HG02885 (cell line): Measurements from ENCODE around the gene TNFRSF21.
"Not testable (repeated sequence)": the region's sequence is repeated elsewhere in the genome, so short reads cannot be mapped to it uniquely, and the experiment has no call there.

Experiments
- ATAC-seq: cut with Tn5 transposase; IDR thresholded peaks from one replicate; pipeline ENCODE4 v1.9.1; 2021; ENCODE audit warnings: mild to moderate bottlenecking; ENCODE audit not compliant: unreplicated experiment, poor library complexity

Gene TNFRSF21

GRCh38 chr6:47234266-47234933 is 75.3 kb downstream of the TNFRSF21 start:
- ATAC-seq: no peak

DNA sequence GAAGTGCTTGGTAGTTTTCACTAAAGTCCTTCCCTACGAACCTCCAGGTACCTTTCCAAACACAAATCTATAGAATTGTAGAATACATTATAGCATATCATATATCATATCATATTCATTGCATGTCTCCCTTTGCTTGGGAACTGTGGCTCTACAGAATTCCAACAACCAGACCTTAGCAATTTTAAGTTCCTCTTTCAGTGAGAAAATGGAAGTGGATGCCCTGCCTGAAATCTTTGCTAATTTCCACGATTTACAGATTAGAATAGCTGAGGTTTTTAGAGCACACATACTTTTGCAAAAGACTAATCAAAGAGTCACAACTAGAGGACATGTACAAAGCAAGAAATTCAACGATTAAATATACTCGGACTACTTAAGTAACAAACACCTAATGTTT is 78.6 kb downstream of the TNFRSF21 start:
- no peak for ATAC-seq

DNA sequence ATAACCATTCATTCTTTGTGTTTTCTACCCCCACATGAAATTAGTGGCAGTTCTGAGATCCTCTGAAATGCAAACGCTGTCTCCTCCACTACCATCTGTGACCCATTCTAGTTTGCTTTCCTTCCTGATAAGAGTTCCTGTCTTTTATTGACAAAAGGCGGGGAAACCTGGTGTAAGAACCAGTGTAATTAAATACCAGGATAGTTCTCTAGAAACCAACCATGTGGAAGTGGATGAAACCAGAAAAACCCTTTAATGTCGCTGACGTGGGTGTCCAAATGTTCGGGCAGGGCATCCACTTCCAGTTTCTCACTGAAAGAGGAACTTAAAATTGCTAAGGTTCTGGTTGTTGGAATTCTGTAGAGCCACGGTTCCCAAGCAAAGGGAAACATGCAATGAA is 79.1 kb downstream of the TNFRSF21 start:
- ATAC-seq: no peak

GRCh38 chr6:47229255-47229654 is 80.5 kb downstream of the TNFRSF21 start:
- no peak for ATAC-seq

GRCh38 chr6:47228093-47228492 is 81.6 kb downstream of the TNFRSF21 start:
- ATAC-seq: not testable (repeated sequence)

DNA sequence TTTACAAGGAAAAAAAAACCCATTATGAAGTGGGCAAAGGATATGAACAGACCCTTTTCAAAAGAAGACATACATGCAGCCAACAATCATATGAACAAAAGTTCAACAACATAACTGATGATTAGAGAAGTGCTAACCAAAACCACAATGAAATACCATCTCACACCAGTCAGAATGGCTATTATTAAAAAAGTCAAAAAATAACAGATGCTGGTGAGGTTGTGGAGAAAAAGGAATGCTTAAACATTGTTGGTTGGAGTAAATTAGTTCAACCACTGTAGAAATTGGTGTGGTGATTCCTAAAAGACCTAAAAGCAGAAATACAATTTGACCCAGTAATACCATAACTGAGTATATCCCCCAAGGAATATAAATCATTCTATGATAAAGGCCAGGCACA is 86.5 kb downstream of the TNFRSF21 start:
- ATAC-seq: not testable (repeated sequence)

GRCh38 chr6:47221565-47221964 is 88.1 kb downstream of the TNFRSF21 start:
- no peak for ATAC-seq

- no peak for ATAC-seq
These were observed 100.1 kb downstream of the TNFRSF21 start for GRCh38 chr6:47209632-47210031.

GRCh38 chr6:47207261-47207660 is 102.4 kb downstream of the TNFRSF21 start:
- ATAC-seq: no peak

DNA sequence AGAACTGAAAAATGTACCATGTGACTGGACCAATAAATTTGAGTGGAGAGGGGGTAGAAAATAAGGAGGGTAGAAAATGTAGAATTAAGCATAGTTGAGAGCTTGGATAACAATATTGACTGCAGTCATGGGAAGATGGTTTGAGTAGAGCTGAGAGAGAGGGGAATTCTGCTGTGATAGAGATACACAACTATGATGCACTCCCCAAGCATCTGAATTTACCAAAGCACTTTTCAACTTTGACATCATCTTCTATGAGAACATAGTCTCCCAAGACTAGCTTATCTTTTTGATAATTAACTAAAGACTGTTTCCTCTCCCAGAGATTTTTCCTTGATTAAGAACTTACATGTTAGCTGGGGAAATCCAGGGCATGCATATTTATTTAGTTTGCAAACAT is 103.1 kb downstream of the TNFRSF21 start:
- no peak for ATAC-seq

DNA sequence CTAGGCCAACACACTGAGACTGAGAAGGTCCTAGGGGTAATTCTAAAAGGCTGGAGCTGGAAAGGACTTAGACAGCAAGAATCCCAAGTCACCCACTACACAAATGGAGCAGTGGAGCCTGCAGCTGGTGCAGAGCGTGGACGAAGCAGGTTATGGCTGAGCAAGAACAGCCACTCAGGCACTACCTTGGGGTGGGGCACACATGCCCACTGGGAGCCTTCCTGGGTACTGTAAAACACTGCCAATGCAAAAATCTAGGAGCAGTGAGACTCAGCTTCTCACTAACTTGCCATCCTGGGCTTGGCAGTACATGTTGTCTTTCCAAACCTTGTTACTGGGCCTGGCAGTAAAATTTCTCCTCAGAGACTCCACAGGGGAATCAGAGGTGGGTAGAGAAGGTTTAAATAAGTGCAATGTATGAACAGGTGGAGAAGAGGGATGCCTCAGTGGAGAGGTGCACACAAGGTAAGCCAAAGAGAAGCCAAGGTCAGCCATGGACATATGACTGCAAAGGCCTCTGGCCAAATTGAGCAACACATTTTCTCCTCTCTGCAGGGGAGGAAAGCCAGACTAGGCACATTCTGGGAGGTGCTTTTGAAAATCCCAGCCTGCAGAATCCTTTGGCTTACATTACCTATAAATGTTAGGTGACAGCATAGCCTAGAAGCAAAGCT is 105.6 kb downstream of the TNFRSF21 start:
- no peak for ATAC-seq

DNA sequence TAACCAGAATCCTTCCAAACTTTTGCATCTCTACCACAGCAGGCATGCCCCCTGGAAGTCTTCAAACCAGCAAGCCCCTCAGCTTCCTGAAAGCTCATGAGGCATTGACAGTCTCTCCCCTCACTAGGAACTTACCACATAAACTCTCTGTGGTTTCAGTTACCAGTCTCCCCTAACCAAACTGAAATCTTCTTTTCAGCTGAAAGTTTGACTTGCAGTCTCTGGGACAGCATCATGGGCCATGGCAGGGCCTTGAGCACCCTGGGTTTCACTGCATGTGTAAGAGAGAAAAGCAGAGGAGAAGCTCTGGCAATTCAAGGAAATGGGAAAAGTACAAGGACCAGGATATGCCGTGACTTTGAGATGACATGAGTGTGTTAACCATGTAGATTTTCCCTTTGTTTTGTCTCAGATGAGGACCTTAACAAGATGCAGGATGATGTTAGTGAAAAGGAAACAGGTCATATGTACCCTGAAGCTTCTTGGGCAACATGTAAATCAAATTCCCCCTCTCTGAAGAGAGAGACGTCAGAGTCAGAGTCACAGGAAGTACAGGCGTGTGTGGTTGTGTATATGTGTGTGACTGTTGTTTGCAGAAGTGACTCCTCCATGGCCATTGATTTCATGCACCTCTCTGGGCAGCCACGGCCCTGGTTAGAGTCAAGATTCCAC is 106.3 kb downstream of the TNFRSF21 start:
- ATAC-seq: peak; percentile 85

- peak; percentile 18 for ATAC-seq
These were observed 107.0 kb downstream of the TNFRSF21 start for GRCh38 chr6:47202644-47203205.

DNA sequence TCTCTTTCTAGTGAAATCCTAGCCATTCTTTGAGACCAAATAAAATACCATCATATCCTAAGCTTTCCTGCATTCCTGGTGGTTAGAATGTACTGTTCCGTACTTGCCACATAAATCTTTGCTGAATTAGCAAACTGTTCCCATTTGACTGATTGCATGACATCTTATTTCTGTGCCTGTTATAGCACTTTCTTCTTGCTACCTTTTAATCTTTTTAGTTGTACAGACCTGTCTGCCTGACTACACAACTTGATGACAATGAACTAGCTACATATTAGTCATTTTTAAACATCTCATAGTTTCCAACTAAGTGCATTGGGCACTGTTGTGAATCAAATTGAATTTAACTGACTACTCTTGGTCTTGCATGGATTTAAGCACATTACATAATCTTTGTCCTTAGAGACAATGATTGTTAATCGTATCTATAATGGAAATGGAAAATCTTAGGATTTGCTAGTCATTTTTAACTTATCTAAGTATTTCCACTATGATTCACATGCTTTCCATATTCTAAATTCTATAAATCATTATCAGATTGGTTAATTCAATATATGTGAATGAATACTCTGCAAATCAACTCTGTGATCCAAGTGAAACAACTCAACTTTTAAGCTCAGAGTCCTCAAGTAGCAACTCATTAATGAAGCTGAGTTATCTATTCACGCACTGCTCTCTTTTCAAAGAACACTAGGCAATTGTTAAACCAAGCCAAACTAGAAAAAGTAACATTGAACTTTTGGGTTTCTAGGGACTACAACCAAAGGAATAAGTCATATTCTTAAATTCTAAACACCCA is 109.0 kb downstream of the TNFRSF21 start:
- ATAC-seq: no peak

- peak; percentile 51 for ATAC-seq
These were observed 111.7 kb downstream of the TNFRSF21 start for GRCh38 chr6:47197682-47198640.

DNA sequence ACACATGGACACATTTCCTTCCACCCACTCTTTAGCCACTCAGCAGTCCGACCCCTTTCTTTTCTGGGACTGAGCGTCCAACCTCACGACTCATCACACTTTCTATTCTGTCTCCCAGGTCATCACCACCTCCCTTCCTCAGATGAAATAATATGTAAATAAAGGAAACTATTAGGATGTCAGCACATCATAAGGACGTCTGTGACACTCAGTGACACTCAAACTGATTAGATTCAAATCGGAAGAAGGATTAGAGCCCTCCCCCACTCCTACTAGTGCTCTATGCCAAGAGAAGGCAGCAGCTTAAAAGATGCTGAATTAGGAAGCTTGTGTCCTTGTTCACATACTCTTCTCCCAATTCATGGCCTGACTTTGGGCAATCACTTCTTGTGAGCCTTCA is 113.6 kb downstream of the TNFRSF21 start:
- no peak for ATAC-seq

DNA sequence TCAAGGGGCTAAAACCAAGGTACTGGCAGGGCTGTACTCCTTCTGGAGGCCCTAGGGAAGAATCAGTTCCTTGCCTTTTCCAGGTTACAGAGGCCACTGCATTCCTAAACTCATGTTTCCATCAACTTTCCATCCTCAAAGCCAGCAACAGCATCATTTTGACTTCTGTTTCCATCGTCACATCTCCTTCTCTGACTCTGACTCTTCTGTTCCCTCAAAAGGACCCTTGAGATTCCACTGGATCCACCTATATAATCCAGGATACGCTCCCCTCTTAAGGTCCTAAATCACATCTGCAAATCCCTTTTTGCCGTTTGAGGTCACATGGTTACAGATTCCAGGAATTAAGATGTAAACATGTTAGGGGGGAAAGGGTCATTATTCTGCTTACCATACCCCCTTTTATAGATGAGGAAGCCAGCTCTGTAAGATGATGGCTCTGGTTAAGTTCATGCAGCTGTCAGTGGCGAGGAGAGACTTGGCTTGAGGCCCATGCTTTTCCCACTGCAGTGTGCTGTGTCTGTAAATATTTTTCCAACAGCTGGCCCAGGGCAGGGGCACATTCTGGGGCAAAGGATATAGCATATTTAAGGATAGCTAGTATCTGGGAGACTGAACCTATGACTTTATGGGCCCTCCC is 114.6 kb downstream of the TNFRSF21 start:
- no peak for ATAC-seq

- ATAC-seq: no peak
These were observed 121.1 kb downstream of the TNFRSF21 start for GRCh38 chr6:47188588-47189021.
